Measurements from ENCODE around the gene CRAT.
A peak's percentile ranks its signal among the peaks of the same experiment; 100 is the strongest.

Gene CRAT

GRCh38 chr9:129093602-129094386, 16.8 kb downstream of the CRAT start:
- DNase-seq (ENCODE audit: low read depth, low spot score), result no peak

- DNase-seq (ENCODE audit: low read depth, low spot score), result no peak
Measured at GRCh38 chr9:129089246-129089645, 21.3 kb downstream of the CRAT start.

- no peak for DNase-seq (ENCODE audit: low read depth, low spot score)
Measured at GRCh38 chr9:129084087-129084486, 26.5 kb downstream of the CRAT start.

- no peak for DNase-seq (ENCODE audit: low read depth, low spot score)
Measured at GRCh38 chr9:129081388-129081904, 29.1 kb downstream of the CRAT start.

- peak; percentile 100 for DNase-seq (ENCODE audit: low read depth, low spot score)
Measured at GRCh38 chr9:129080601-129081387, 29.8 kb downstream of the CRAT start, which contains the start of gene DOLPP1. Gene DOLPP1, plus strand, starts transcription at chr9:129081111. Its CDS starts 21 bp downstream, at chr9:129081132.

GRCh38 chr9:129080298-129080600, 30.3 kb downstream of the CRAT start:
- DNase-seq (ENCODE audit: low read depth, low spot score), result no peak

GRCh38 chr9:129079829-129080228, 30.8 kb downstream of the CRAT start:
- no peak for DNase-seq (ENCODE audit: low read depth, low spot score)

- no peak for DNase-seq (ENCODE audit: low read depth, low spot score)
Measured at GRCh38 chr9:129078691-129079503, 31.7 kb downstream of the CRAT start.

- DNase-seq (ENCODE audit: low read depth, low spot score), result no peak
Measured at GRCh38 chr9:129077236-129077635, 33.4 kb downstream of the CRAT start.

- DNase-seq (ENCODE audit: low read depth, low spot score), result no peak
Measured at GRCh38 chr9:129076640-129077037, 34.0 kb downstream of the CRAT start.

- DNase-seq (ENCODE audit: low read depth, low spot score), result no peak
Measured at GRCh38 chr9:129075996-129076639, 34.5 kb downstream of the CRAT start.

- no peak for DNase-seq (ENCODE audit: low read depth, low spot score)
Measured at GRCh38 chr9:129074106-129074505, 36.5 kb downstream of the CRAT start.

GRCh38 chr9:129073404-129073803, 37.2 kb downstream of the CRAT start:
- no peak for DNase-seq (ENCODE audit: low read depth, low spot score)

- DNase-seq (ENCODE audit: low read depth, low spot score), result no peak
Measured at GRCh38 chr9:129072171-129072570, 38.4 kb downstream of the CRAT start.

- DNase-seq (ENCODE audit: low read depth, low spot score), result peak; percentile 47
Measured at GRCh38 chr9:129071526-129072126, 39.0 kb downstream of the CRAT start.

GRCh38 chr9:129070696-129071525, 39.7 kb downstream of the CRAT start:
- DNase-seq (ENCODE audit: low read depth, low spot score), result no peak

- no peak for DNase-seq (ENCODE audit: low read depth, low spot score)
Measured at GRCh38 chr9:129069862-129070641, 40.5 kb downstream of the CRAT start.

GRCh38 chr9:129068990-129069861, 41.4 kb downstream of the CRAT start:
- DNase-seq (ENCODE audit: low read depth, low spot score), result peak; percentile 24
